ENCODE data around the gene CPEB1.

Gene CPEB1

GRCh38 chr15:82580713-82581112 lies 66.5 kb downstream of the CPEB1 start:
- no peak for DNase-seq

GRCh38 chr15:82575335-82575734 lies 71.8 kb downstream of the CPEB1 start:
- no peak for DNase-seq

- no peak for DNase-seq
Observed at GRCh38 chr15:82572986-82573385, 74.2 kb downstream of the CPEB1 start.

GRCh38 chr15:82572311-82572710 lies 74.9 kb downstream of the CPEB1 start:
- no peak for DNase-seq

GRCh38 chr15:82571722-82572222 lies 75.4 kb downstream of the CPEB1 start:
- no peak for DNase-seq

- no peak for DNase-seq
Observed at GRCh38 chr15:82570721-82571508, 76.2 kb downstream of the CPEB1 start.

GRCh38 chr15:82569834-82570233 lies 77.3 kb downstream of the CPEB1 start:
- no peak for DNase-seq

- DNase-seq: no peak
Observed at GRCh38 chr15:82568986-82569385, 78.2 kb downstream of the CPEB1 start.

- DNase-seq: no peak
Observed at GRCh38 chr15:82567661-82568060, 79.5 kb downstream of the CPEB1 start.

GRCh38 chr15:82566690-82567089 lies 80.5 kb downstream of the CPEB1 start:
- DNase-seq: no peak

GRCh38 chr15:82558502-82558901 lies 88.7 kb downstream of the CPEB1 start:
- DNase-seq: no peak

- no peak for DNase-seq
Observed at GRCh38 chr15:82556315-82557035, 90.7 kb downstream of the CPEB1 start.

- no peak for DNase-seq
Observed at GRCh38 chr15:82554849-82555248, 92.3 kb downstream of the CPEB1 start.

- no peak for DNase-seq
Observed at GRCh38 chr15:82554351-82554750, 92.8 kb downstream of the CPEB1 start.

- DNase-seq: no peak
Observed at GRCh38 chr15:82553846-82554245, 93.3 kb downstream of the CPEB1 start.

GRCh38 chr15:82552861-82553260 lies 94.3 kb downstream of the CPEB1 start:
- no peak for DNase-seq

- DNase-seq: no peak
Observed at GRCh38 chr15:82551646-82552247, 95.4 kb downstream of the CPEB1 start.

GRCh38 chr15:82549199-82549665 lies 97.9 kb downstream of the CPEB1 start:
- no peak for DNase-seq

- DNase-seq: no peak
Observed at GRCh38 chr15:82548700-82549099, 98.5 kb downstream of the CPEB1 start.

- no peak for DNase-seq
Observed at GRCh38 chr15:82545478-82545877, 101.7 kb downstream of the CPEB1 start.

- no peak for DNase-seq
Observed at GRCh38 chr15:82545002-82545401, 102.2 kb downstream of the CPEB1 start.

- DNase-seq: no peak
Observed at GRCh38 chr15:82544431-82544830, 102.7 kb downstream of the CPEB1 start.

- no peak for DNase-seq
Observed at GRCh38 chr15:82543160-82543559, 104.0 kb downstream of the CPEB1 start.

GRCh38 chr15:82540984-82541431 lies 106.2 kb downstream of the CPEB1 start:
- no peak for DNase-seq

All from activated naive CD4-positive, alpha-beta T cell treated with Interleukin-2 at 50 U/mL for 16 hours (primary cell).